A549 (cell line): ENCODE results near the gene LMO7. TPM values are rescaled to one million over a fixed set of nuclear protein-coding genes. Genes with fewer than 3 reads are reported as not detected.

Source experiments
- ATAC-seq, 2 experiments: fragments of 200-7000 bp in 1 of 2; fragments of >200 bp in 1 of 2; cut with Nextera tagmentation in 1 of 2; cut with Tn5 transposase in 1 of 2; 3 replicates each; pipeline versions ENCODE4 v1.8.0 to v1.9.1; 2018 to 2020; ENCODE audit warnings: mild to moderate bottlenecking in 1 of 2, moderate library complexity in 1 of 2
- CTCF ChIA-PET: fragments of 300-600 bp; sonication (Branson Sonifier 250); formaldehyde crosslinking; extraction: SDS; loops from one replicate; lab custom pipeline; 2021; ENCODE audit warnings: antibody characterized with exemption, inconsistent platforms; lab: Yijun Ruan, JAX
- POLR2A ChIA-PET: fragments of 350-600 bp; formaldehyde crosslinking; extraction: SDS; loops from one replicate; lab custom pipeline; 2021; ENCODE audit warnings: antibody characterized with exemption, inconsistent platforms; lab: Yijun Ruan, JAX
- DNase-seq, 2 experiments: peaks; one replicate each; pipeline versions ENCODE4 v3.0.0 to v3.0.0-alpha.2; 2011 to 2016; ENCODE audit warnings: low read depth in 1 of 2, low spot score in 1 of 2
- FAIRE-seq: peaks from 2 replicates; lab custom pipeline; 2011; peaks lifted over from hg19 to GRCh38; lab: Jason Lieb, UNC
- H3K27ac ChIP-seq, 2 experiments: fragments of >200 bp; sonication (Bioruptor Twin); formaldehyde crosslinking; 3 replicates each; pipeline ENCODE4 v1.5.1; 2016 to 2017
- H3K4me1 ChIP-seq: fragments of >200 bp; sonication (Bioruptor Twin); formaldehyde crosslinking; 3 replicates; pipeline ENCODE4 v1.6.1; 2016
- H3K4me2 ChIP-seq: fragments of >200 bp; sonication (Bioruptor Twin); formaldehyde crosslinking; 3 replicates; pipeline ENCODE4 v1.6.1; 2016
- H3K4me3 ChIP-seq: fragments of >200 bp; sonication (Bioruptor Twin); formaldehyde crosslinking; 3 replicates; pipeline ENCODE4 v1.5.1; 2016
- H3K9me3 ChIP-seq: fragments of >200 bp; sonication (Bioruptor Twin); formaldehyde crosslinking; 3 replicates; pipeline ENCODE4 v1.6.1; 2016
- BHLHE40 ChIP-seq: IDR thresholded peaks from 2 replicates; pipeline ENCODE4 v1.6.1; 2012; ENCODE audit warnings: low read depth, low read length, inconsistent platforms
- CBX8 ChIP-seq: fragments of 200-600 bp; sonication (generic); IDR thresholded peaks from 2 replicates; pipeline ENCODE4 v1.6.1; 2016
- CEBPB ChIP-seq, 2 experiments: fragments of >200 bp in 1 of 2; sonication (Bioruptor Twin) in 1 of 2; formaldehyde crosslinking in 1 of 2; IDR thresholded peaks; 2 replicates each; pipeline ENCODE4 v1.6.1; 2012 to 2016
- CHD2 ChIP-seq: fragments of 150-350 bp; IDR thresholded peaks from 2 replicates; pipeline ENCODE4 v1.6.1; 2014; ENCODE audit warnings: low read length; ENCODE audit not compliant: partially characterized antibody
- EHF ChIP-seq: fragments of 250-450 bp; sonication (Bioruptor Pico); IDR thresholded peaks from 2 replicates; pipeline ENCODE4 v1.5.0; 2020; ENCODE audit warnings: mild to moderate bottlenecking
- EP300 ChIP-seq, 2 experiments: fragments of >200 bp; sonication (Bioruptor Twin); formaldehyde crosslinking; IDR thresholded peaks; 2 replicates in 1 of 2; 3 replicates in 1 of 2; pipeline ENCODE4 v1.6.1; 2016 to 2017
- FOSB ChIP-seq: fragments of 250-450 bp; sonication (Bioruptor Pico); IDR thresholded peaks from 2 replicates; pipeline ENCODE4 v1.5.0; 2020; ENCODE audit warnings: mild to moderate bottlenecking, moderate library complexity
- FOSL2 ChIP-seq, 2 experiments: fragments of 450-650 bp in 1 of 2; fragments of >200 bp in 1 of 2; sonication (Bioruptor Twin) in 1 of 2; formaldehyde crosslinking; IDR thresholded peaks; 2 replicates each; pipeline versions ENCODE4 v1.5.0 to v1.6.1; 2016 to 2020; ENCODE audit warnings: mild to moderate bottlenecking in 1 of 2, moderate library complexity in 1 of 2
- FOXS1 ChIP-seq: fragments of 250-450 bp; sonication (Bioruptor Pico); IDR thresholded peaks from 2 replicates; pipeline ENCODE4 v1.5.0; 2020; ENCODE audit warnings: mild to moderate bottlenecking, moderate library complexity
- GATA3 ChIP-seq: IDR thresholded peaks from 2 replicates; pipeline ENCODE4 v1.6.1; 2012; ENCODE audit warnings: borderline replicate concordance
- HEYL ChIP-seq: fragments of 250-450 bp; sonication (Bioruptor Pico); IDR thresholded peaks from 2 replicates; pipeline ENCODE4 v1.8.0; 2021; ENCODE audit warnings: mild to moderate bottlenecking, moderate library complexity
- HOXA7 ChIP-seq: fragments of 250-450 bp; sonication (Bioruptor Pico); IDR thresholded peaks from 2 replicates; pipeline ENCODE4 v1.5.0; 2020; ENCODE audit warnings: mild to moderate bottlenecking, moderate library complexity
- HOXB13 ChIP-seq: fragments of 250-450 bp; sonication (Bioruptor Pico); IDR thresholded peaks from 2 replicates; pipeline ENCODE4 v1.5.0; 2020; ENCODE audit warnings: low read depth, mild to moderate bottlenecking, moderate library complexity
- JUN ChIP-seq, 2 experiments: fragments of >200 bp; sonication (Bioruptor Twin); formaldehyde crosslinking; IDR thresholded peaks; 2 replicates in 1 of 2; 3 replicates in 1 of 2; pipeline ENCODE4 v1.6.1; 2016 to 2017
- JUNB ChIP-seq: fragments of >200 bp; sonication (Bioruptor Twin); formaldehyde crosslinking; IDR thresholded peaks from 2 replicates; pipeline ENCODE4 v1.6.1; 2016
- MAFK ChIP-seq: fragments of 450-650 bp; IDR thresholded peaks from 2 replicates; pipeline ENCODE4 v1.6.1; 2014; ENCODE audit not compliant: partially characterized antibody
- MAZ ChIP-seq: fragments of 150-350 bp; IDR thresholded peaks from 2 replicates; pipeline ENCODE4 v1.6.1; 2014; ENCODE audit warnings: antibody characterized with exemption, low read depth, low read length, borderline replicate concordance
- MYC ChIP-seq: IDR thresholded peaks from 2 replicates; pipeline ENCODE4 v1.6.1; 2012; ENCODE audit warnings: mild to moderate bottlenecking, inconsistent platforms, low read length, improper control_type of control experiment, borderline replicate concordance
- NFE2L2 ChIP-seq: fragments of 150-350 bp; conservative IDR thresholded peaks from 2 replicates; pipeline ENCODE4 v1.6.1; 2014; ENCODE audit warnings: low read length
- NR3C1 ChIP-seq: fragments of >200 bp; sonication (Bioruptor Twin); formaldehyde crosslinking; IDR thresholded peaks from 3 replicates; pipeline ENCODE4 v1.6.1; 2017
- RARB ChIP-seq: fragments of 250-450 bp; sonication (Bioruptor Pico); IDR thresholded peaks from 2 replicates; pipeline ENCODE4 v1.8.0; 2021; ENCODE audit warnings: mild to moderate bottlenecking, moderate library complexity
- RFX5 ChIP-seq: fragments of 450-650 bp; IDR thresholded peaks from 2 replicates; pipeline ENCODE4 v1.7.1; 2014; ENCODE audit warnings: antibody characterized with exemption, mild to moderate bottlenecking, moderate library complexity
- RNF2 ChIP-seq: fragments of 200-600 bp; sonication (generic); IDR thresholded peaks from 2 replicates; pipeline ENCODE4 v1.6.1; 2016; ENCODE audit warnings: low read depth, mild to moderate bottlenecking, antibody characterized with exemption, moderate library complexity, borderline replicate concordance
- SMC3 ChIP-seq: fragments of >200 bp; sonication (Bioruptor Twin); formaldehyde crosslinking; IDR thresholded peaks from 3 replicates; pipeline ENCODE4 v1.6.1; 2018; ENCODE audit warnings: inconsistent platforms
- SREBF2 ChIP-seq: fragments of 450-650 bp; IDR thresholded peaks from 2 replicates; pipeline ENCODE4 v1.6.1; 2014; ENCODE audit warnings: mild to moderate bottlenecking, moderate library complexity
- TFCP2L1 ChIP-seq: fragments of 250-450 bp; sonication (Bioruptor Pico); IDR thresholded peaks from 2 replicates; pipeline ENCODE4 v1.5.0; 2021; ENCODE audit warnings: mild to moderate bottlenecking
- ZSCAN20 ChIP-seq: fragments of 250-450 bp; sonication (Bioruptor Pico); IDR thresholded peaks from 2 replicates; pipeline ENCODE4 v1.8.0; 2022; ENCODE audit warnings: mild to moderate bottlenecking, moderate library complexity
- WGBS: methylation state at CpG from one replicate; pipeline ENCODE4 v1.1.6; 2017; ENCODE audit errors: missing lambda C conversion rate; 5-methylcytosine and 5-hydroxymethylcytosine counted together
- polyA plus RNA-seq, 4 experiments: library from polyadenylated mRNA; depleted of rRNA in 3 of 4; stranded (reverse); fragments of >200 nt; fragmentation: RNase III in 1 of 4; extraction: RNeasy Plus Mini Kit Qiagen cat#74134 plus additional on column Dnase treatment in 1 of 4; gene quantifications; 2 replicates in 3 of 4; 3 replicates in 1 of 4; pipeline ENCODE4 v1.2.3, GENCODE V29; 2011 to 2017
- TF ChIP-seq, protein P1 (sequence below): IDR thresholded peaks from 2 replicates; pipeline ENCODE4 v1.6.1; 2012
- TF ChIP-seq, protein P2 (sequence below): fragments of 250-450 bp; sonication (Bioruptor Pico); IDR thresholded peaks from 2 replicates; pipeline ENCODE4 v1.5.0; 2020; ENCODE audit warnings: low read depth, mild to moderate bottlenecking, moderate library complexity
- TF ChIP-seq, protein P3 (sequence below): fragments of >200 bp; sonication (Bioruptor Twin); formaldehyde crosslinking; IDR thresholded peaks from 2 replicates; pipeline ENCODE4 v1.6.1; 2016
- TF ChIP-seq, protein P4 (sequence below): IDR thresholded peaks from 2 replicates; pipeline ENCODE4 v1.6.1; 2012; ENCODE audit warnings: low read depth, borderline replicate concordance
- TF ChIP-seq, protein P5 (sequence below): fragments of 150-350 bp; IDR thresholded peaks from 2 replicates; pipeline ENCODE4 v1.6.1; 2014; ENCODE audit warnings: low read depth, mild to moderate bottlenecking, low read length

LMO7 gene
- polyA plus RNA-seq, 2 of the 4 experiments (the other 2 are of a cell fraction) = 23.4 to 33.2 TPM

DNA sequence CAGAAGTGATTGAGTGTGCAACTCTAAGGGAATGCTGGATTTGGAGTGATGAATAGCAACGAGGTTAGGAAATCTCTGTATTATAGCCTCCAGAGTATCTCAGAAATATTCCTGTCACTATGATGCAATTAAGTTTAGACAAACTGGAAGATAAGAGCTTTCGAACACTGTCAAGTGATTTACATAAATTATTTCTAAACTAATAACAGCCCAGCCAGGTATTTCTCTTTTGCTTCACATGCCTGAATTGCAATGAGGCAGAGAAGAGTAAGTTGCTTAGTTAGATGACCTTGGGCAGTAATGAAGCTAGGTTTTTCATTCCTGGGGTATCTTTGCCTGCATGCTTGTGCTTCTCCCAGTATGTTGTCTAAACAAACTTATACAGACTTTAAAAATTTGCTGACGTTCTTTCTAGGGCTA, 134.5 kb downstream of the LMO7 start:
- no peak for TF ChIP-seq FOSL2 (IDR thresholded peaks at IDR 0.05)
- no peak for TF ChIP-seq FOSL2 (CRISPR knock-in tag; IDR thresholded peaks at IDR 0.05)
- peak in 1 of 2 experiments; percentile 47; a peak in 1 of 4 replicates for TF ChIP-seq CEBPB (IDR thresholded peaks at IDR 0.05)
- TF ChIP-seq, all 56 proteins: peak for 1
- ATAC-seq (peak in 1 of 2 experiments; percentile 39; a peak in 3 of 6 replicates), DNase-seq (no peak), FAIRE-seq (no peak)
- POLR2A ChIA-PET = no interaction called here
- Histone ChIP-seq H3K27ac (peak overlapping the region; percentile 62 to 79), H3K4me1 (peaks cover 62% of the 10 kb centered on the region), H3K9me3 (0 out of 3 replicates have a peak, but pooled peaks cover 3% of the 10 kb centered on the region), H3K4me2 (peak overlapping the region; percentile 73), H3K4me3 (no peak overlapping the region)
- WGBS = 2% methylated on average over 3 of the region's 3 CpGs
- CTCF ChIA-PET = interaction anchor here (1.7 kb wide), 1 partner anchor 74 kb away, joined by 6 read pairs; no protein-coding TSS in a partner anchor

DNA sequence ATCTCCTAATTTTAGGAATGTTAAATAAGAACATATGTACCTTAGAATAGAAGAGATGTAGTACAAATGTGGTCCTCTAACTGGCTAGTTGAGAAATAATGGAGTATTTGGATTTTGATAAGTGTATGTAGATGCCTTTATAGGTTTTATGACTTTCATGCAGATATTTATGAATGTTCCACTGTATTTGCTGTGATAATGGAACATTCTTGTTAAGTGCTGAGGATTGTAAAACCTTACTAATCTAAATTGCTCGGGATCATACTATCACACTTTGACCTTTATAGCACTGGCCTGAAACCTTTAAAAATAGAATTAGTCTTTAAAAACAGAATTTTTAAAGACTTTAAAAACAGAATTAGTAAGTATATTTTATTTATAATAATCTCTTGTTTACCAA, 135.1 kb downstream of the LMO7 start:
- peak overlapping the region; percentile 62 to 79; a peak in 5 of 6 replicates for H3K27ac ChIP-seq
- DNase-seq (no peak), FAIRE-seq (peak; percentile 68), ATAC-seq (no peak)
- H3K4me2 ChIP-seq = peak overlapping the region; percentile 73
- peaks cover 63% of the 10 kb centered on the region for H3K4me1 ChIP-seq
- POLR2A ChIA-PET = no interaction called here
- no peak overlapping the region for H3K4me3 ChIP-seq
- WGBS = 27% methylated on average over 1 of the region's 1 CpG
- 0 out of 3 replicates have a peak, but pooled peaks cover 3% of the 10 kb centered on the region for H3K9me3 ChIP-seq
- TF ChIP-seq, protein P1, sequence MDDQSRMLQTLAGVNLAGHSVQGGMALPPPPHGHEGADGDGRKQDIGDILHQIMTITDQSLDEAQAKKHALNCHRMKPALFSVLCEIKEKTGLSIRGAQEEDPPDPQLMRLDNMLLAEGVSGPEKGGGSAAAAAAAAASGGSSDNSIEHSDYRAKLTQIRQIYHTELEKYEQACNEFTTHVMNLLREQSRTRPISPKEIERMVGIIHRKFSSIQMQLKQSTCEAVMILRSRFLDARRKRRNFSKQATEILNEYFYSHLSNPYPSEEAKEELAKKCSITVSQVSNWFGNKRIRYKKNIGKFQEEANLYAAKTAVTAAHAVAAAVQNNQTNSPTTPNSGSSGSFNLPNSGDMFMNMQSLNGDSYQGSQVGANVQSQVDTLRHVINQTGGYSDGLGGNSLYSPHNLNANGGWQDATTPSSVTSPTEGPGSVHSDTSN = no peak
- TF ChIP-seq RARB (no peak), TFCP2L1 (CRISPR knock-in tag) (no peak), ZSCAN20 (CRISPR knock-in tag) (no peak), HOXA7 (no peak), FOSB (CRISPR knock-in tag) (no peak), JUN (IDR thresholded peaks at IDR 0.05) (no peak), GATA3 (no peak), FOXS1 (CRISPR knock-in tag) (no peak)
- TF ChIP-seq, all 56 proteins: peak for 0
- CTCF ChIA-PET = interaction anchor here (1.7 kb wide), 1 partner anchor 75 kb away, joined by 6 read pairs; no protein-coding TSS in a partner anchor

DNA sequence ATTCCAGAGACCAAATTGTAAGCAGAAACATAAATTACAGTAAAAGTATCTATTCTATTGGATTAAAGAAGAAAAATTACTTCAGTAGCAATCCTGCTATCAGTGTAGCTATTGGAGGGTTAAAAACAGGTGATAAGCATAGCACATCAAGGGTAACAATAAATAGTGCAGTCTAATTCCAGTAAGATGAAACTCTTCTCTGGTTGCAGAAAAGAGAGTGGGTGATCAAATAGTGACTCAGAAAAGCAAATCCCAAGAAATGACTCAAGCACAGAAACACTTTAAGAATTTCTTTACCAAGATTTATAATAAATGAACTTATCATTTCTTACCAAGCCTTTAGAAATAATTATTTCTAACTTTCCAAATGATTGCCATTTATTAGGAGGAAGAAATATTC, 135.7 kb downstream of the LMO7 start:
- CTCF ChIA-PET = interaction anchor here (1.7 kb wide), 1 partner anchor 76 kb away, joined by 6 read pairs; no protein-coding TSS in a partner anchor
- Histone ChIP-seq H3K27ac (peak overlapping the region in 1 of 2 experiments; percentile 76; a peak in 4 of 6 replicates), H3K4me3 (no peak overlapping the region), H3K9me3 (0 out of 3 replicates have a peak, but pooled peaks cover 3% of the 10 kb centered on the region), H3K4me2 (peak overlapping the region; percentile 73), H3K4me1 (peaks cover 64% of the 10 kb centered on the region)
- ATAC-seq = peak; percentile 90 to 95
- POLR2A ChIA-PET = no interaction called here
- no peak for FAIRE-seq
- DNase-seq = peak; percentile 27 to 61
- peak; percentile 84 for TF ChIP-seq FOSL2 (IDR thresholded peaks at IDR 0.05)
- TF ChIP-seq FOSL2 (CRISPR knock-in tag; IDR thresholded peaks at IDR 0.05) = peak; percentile 90
- TF ChIP-seq, protein P2, sequence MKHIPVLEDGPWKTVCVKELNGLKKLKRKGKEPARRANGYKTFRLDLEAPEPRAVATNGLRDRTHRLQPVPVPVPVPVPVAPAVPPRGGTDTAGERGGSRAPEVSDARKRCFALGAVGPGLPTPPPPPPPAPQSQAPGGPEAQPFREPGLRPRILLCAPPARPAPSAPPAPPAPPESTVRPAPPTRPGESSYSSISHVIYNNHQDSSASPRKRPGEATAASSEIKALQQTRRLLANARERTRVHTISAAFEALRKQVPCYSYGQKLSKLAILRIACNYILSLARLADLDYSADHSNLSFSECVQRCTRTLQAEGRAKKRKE = no peak
- no peak for TF ChIP-seq BHLHE40
- no peak for TF ChIP-seq FOSB (CRISPR knock-in tag)
- no peak for TF ChIP-seq SREBF2
- TF ChIP-seq, protein P3, sequence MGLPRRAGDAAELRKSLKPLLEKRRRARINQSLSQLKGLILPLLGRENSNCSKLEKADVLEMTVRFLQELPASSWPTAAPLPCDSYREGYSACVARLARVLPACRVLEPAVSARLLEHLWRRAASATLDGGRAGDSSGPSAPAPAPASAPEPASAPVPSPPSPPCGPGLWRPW = no peak
- TF ChIP-seq MYC = no peak
- no peak for TF ChIP-seq CHD2
- TF ChIP-seq, protein P4, sequence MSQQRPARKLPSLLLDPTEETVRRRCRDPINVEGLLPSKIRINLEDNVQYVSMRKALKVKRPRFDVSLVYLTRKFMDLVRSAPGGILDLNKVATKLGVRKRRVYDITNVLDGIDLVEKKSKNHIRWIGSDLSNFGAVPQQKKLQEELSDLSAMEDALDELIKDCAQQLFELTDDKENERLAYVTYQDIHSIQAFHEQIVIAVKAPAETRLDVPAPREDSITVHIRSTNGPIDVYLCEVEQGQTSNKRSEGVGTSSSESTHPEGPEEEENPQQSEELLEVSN = no peak
- TF ChIP-seq CBX8 = no peak
- no peak for TF ChIP-seq RNF2
- peak in 1 of 2 experiments; percentile 35; a peak in 1 of 5 replicates for TF ChIP-seq EP300 (IDR thresholded peaks at IDR 0.05)
- no peak for TF ChIP-seq SMC3
- no peak for TF ChIP-seq MAZ
- no peak for TF ChIP-seq FOXS1 (CRISPR knock-in tag)
- TF ChIP-seq NFE2L2 = no peak
- TF ChIP-seq, protein P5, sequence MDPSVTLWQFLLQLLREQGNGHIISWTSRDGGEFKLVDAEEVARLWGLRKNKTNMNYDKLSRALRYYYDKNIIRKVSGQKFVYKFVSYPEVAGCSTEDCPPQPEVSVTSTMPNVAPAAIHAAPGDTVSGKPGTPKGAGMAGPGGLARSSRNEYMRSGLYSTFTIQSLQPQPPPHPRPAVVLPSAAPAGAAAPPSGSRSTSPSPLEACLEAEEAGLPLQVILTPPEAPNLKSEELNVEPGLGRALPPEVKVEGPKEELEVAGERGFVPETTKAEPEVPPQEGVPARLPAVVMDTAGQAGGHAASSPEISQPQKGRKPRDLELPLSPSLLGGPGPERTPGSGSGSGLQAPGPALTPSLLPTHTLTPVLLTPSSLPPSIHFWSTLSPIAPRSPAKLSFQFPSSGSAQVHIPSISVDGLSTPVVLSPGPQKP = no peak
- TF ChIP-seq MAFK = no peak
- TF ChIP-seq NR3C1 = no peak
- TF ChIP-seq ZSCAN20 (CRISPR knock-in tag) = no peak
- peak; percentile 87 for TF ChIP-seq JUNB
- no peak for TF ChIP-seq HOXB13 (CRISPR knock-in tag)
- TF ChIP-seq HEYL (CRISPR knock-in tag) = no peak
- no peak for TF ChIP-seq EHF (CRISPR knock-in tag)
- no peak for TF ChIP-seq RFX5
- peak; percentile 66; the same call in 1 of the 2 replicates for TF ChIP-seq GATA3
